A549 (cell line): ENCODE measurements around the gene KRT15. TPM values are rescaled to one million over a fixed set of nuclear protein-coding genes. Genes with fewer than 3 reads are reported as not detected.

ENCODE experiments used
- ATAC-seq, 2 experiments: fragments of 200-7000 bp in 1 of 2; fragments of >200 bp in 1 of 2; cut with Nextera tagmentation in 1 of 2; cut with Tn5 transposase in 1 of 2; 3 replicates each; pipeline versions ENCODE4 v1.8.0 to v1.9.1; 2018 to 2020; ENCODE audit warnings: mild to moderate bottlenecking in 1 of 2, moderate library complexity in 1 of 2
- CTCF ChIA-PET: fragments of 300-600 bp; sonication (Branson Sonifier 250); formaldehyde crosslinking; extraction: SDS; loops from one replicate; lab custom pipeline; 2021; ENCODE audit warnings: antibody characterized with exemption, inconsistent platforms; lab: Yijun Ruan, JAX
- POLR2A ChIA-PET: fragments of 350-600 bp; formaldehyde crosslinking; extraction: SDS; loops from one replicate; lab custom pipeline; 2021; ENCODE audit warnings: antibody characterized with exemption, inconsistent platforms; lab: Yijun Ruan, JAX
- DNase-seq, 2 experiments: peaks; one replicate each; pipeline versions ENCODE4 v3.0.0 to v3.0.0-alpha.2; 2011 to 2016; ENCODE audit warnings: low read depth in 1 of 2, low spot score in 1 of 2
- FAIRE-seq: peaks from 2 replicates; lab custom pipeline; 2011; peaks lifted over from hg19 to GRCh38; lab: Jason Lieb, UNC
- H3K27ac ChIP-seq, 2 experiments: fragments of >200 bp; sonication (Bioruptor Twin); formaldehyde crosslinking; 3 replicates each; pipeline ENCODE4 v1.5.1; 2016 to 2017
- H3K4me1 ChIP-seq: fragments of >200 bp; sonication (Bioruptor Twin); formaldehyde crosslinking; 3 replicates; pipeline ENCODE4 v1.6.1; 2016
- H3K4me2 ChIP-seq: fragments of >200 bp; sonication (Bioruptor Twin); formaldehyde crosslinking; 3 replicates; pipeline ENCODE4 v1.6.1; 2016
- H3K4me3 ChIP-seq: fragments of >200 bp; sonication (Bioruptor Twin); formaldehyde crosslinking; 3 replicates; pipeline ENCODE4 v1.5.1; 2016
- H3K9me3 ChIP-seq: fragments of >200 bp; sonication (Bioruptor Twin); formaldehyde crosslinking; 3 replicates; pipeline ENCODE4 v1.6.1; 2016
- CHD4 ChIP-seq: fragments of 200-600 bp; sonication (generic); IDR thresholded peaks from 2 replicates; pipeline ENCODE4 v1.6.1; 2016; ENCODE audit warnings: antibody characterized with exemption, mild to moderate bottlenecking, borderline replicate concordance
- FOXS1 ChIP-seq: fragments of 250-450 bp; sonication (Bioruptor Pico); IDR thresholded peaks from 2 replicates; pipeline ENCODE4 v1.5.0; 2020; ENCODE audit warnings: mild to moderate bottlenecking, moderate library complexity
- HEYL ChIP-seq: fragments of 250-450 bp; sonication (Bioruptor Pico); IDR thresholded peaks from 2 replicates; pipeline ENCODE4 v1.8.0; 2021; ENCODE audit warnings: mild to moderate bottlenecking, moderate library complexity
- HOXB13 ChIP-seq: fragments of 250-450 bp; sonication (Bioruptor Pico); IDR thresholded peaks from 2 replicates; pipeline ENCODE4 v1.5.0; 2020; ENCODE audit warnings: low read depth, mild to moderate bottlenecking, moderate library complexity
- HOXB5 ChIP-seq: fragments of 250-450 bp; sonication (Bioruptor Pico); IDR thresholded peaks from 2 replicates; pipeline ENCODE4 v1.5.0; 2020; ENCODE audit warnings: mild to moderate bottlenecking, moderate library complexity
- JUNB ChIP-seq: fragments of >200 bp; sonication (Bioruptor Twin); formaldehyde crosslinking; IDR thresholded peaks from 2 replicates; pipeline ENCODE4 v1.6.1; 2016
- PHF8 ChIP-seq: fragments of 200-600 bp; sonication (generic); IDR thresholded peaks from 2 replicates; pipeline ENCODE4 v1.6.1; 2016; ENCODE audit warnings: low read depth, mild to moderate bottlenecking, antibody characterized with exemption, moderate library complexity, borderline replicate concordance
- POLR2A ChIP-seq: IDR thresholded peaks from 2 replicates; pipeline ENCODE4 v1.6.1; 2012; ENCODE audit warnings: mild to moderate bottlenecking, low read length
- RAD21 ChIP-seq, 2 experiments: fragments of >200 bp in 1 of 2; sonication (Bioruptor Twin) in 1 of 2; formaldehyde crosslinking in 1 of 2; IDR thresholded peaks in 1 of 2; conservative IDR thresholded peaks in 1 of 2; 2 replicates in 1 of 2; 3 replicates in 1 of 2; pipeline ENCODE4 v1.6.1; 2012 to 2018; ENCODE audit warnings: inconsistent platforms in 1 of 2
- RARB ChIP-seq: fragments of 250-450 bp; sonication (Bioruptor Pico); IDR thresholded peaks from 2 replicates; pipeline ENCODE4 v1.8.0; 2021; ENCODE audit warnings: mild to moderate bottlenecking, moderate library complexity
- RNF2 ChIP-seq: fragments of 200-600 bp; sonication (generic); IDR thresholded peaks from 2 replicates; pipeline ENCODE4 v1.6.1; 2016; ENCODE audit warnings: low read depth, mild to moderate bottlenecking, antibody characterized with exemption, moderate library complexity, borderline replicate concordance
- SMC3 ChIP-seq: fragments of >200 bp; sonication (Bioruptor Twin); formaldehyde crosslinking; IDR thresholded peaks from 3 replicates; pipeline ENCODE4 v1.6.1; 2018; ENCODE audit warnings: inconsistent platforms
- TFCP2L1 ChIP-seq: fragments of 250-450 bp; sonication (Bioruptor Pico); IDR thresholded peaks from 2 replicates; pipeline ENCODE4 v1.5.0; 2021; ENCODE audit warnings: mild to moderate bottlenecking
- TP53 ChIP-seq: fragments of 250-450 bp; sonication (Bioruptor Pico); IDR thresholded peaks from 2 replicates; pipeline ENCODE4 v1.5.0; 2021; ENCODE audit warnings: mild to moderate bottlenecking, moderate library complexity
- ZFP36 ChIP-seq: fragments of 450-650 bp; IDR thresholded peaks from 2 replicates; pipeline ENCODE4 v1.6.1; 2014; ENCODE audit warnings: borderline replicate concordance; ENCODE audit not compliant: partially characterized antibody
- ZNF302 ChIP-seq: fragments of 250-450 bp; sonication (Bioruptor Pico); IDR thresholded peaks from 2 replicates; pipeline ENCODE4 v1.9.0; 2021; ENCODE audit warnings: inconsistent platforms, mild to moderate bottlenecking, moderate library complexity
- WGBS: methylation state at CpG from one replicate; pipeline ENCODE4 v1.1.6; 2017; ENCODE audit errors: missing lambda C conversion rate; 5-methylcytosine and 5-hydroxymethylcytosine counted together
- polyA plus RNA-seq, 4 experiments: library from polyadenylated mRNA; depleted of rRNA in 3 of 4; stranded (reverse); fragments of >200 nt; fragmentation: RNase III in 1 of 4; extraction: RNeasy Plus Mini Kit Qiagen cat#74134 plus additional on column Dnase treatment in 1 of 4; gene quantifications; 2 replicates in 3 of 4; 3 replicates in 1 of 4; pipeline ENCODE4 v1.2.3, GENCODE V29; 2011 to 2017
- TF ChIP-seq, protein P1 (sequence below): fragments of >200 bp; sonication (Bioruptor Twin); formaldehyde crosslinking; IDR thresholded peaks from 3 replicates; pipeline ENCODE4 v1.6.1; 2016
- TF ChIP-seq, protein P2 (sequence below): fragments of 150-350 bp; IDR thresholded peaks from 2 replicates; pipeline ENCODE4 v1.6.1; 2014; ENCODE audit warnings: low read depth, mild to moderate bottlenecking, low read length
- TF ChIP-seq, protein P3 (sequence below): fragments of 450-650 bp; IDR thresholded peaks from 2 replicates; pipeline ENCODE4 v1.6.1; 2014; ENCODE audit warnings: antibody characterized with exemption

KRT15 gene
- polyA plus RNA-seq, 2 of the 4 experiments (the other 2 are of a cell fraction): 0.62 to 2.1 TPM

DNA sequence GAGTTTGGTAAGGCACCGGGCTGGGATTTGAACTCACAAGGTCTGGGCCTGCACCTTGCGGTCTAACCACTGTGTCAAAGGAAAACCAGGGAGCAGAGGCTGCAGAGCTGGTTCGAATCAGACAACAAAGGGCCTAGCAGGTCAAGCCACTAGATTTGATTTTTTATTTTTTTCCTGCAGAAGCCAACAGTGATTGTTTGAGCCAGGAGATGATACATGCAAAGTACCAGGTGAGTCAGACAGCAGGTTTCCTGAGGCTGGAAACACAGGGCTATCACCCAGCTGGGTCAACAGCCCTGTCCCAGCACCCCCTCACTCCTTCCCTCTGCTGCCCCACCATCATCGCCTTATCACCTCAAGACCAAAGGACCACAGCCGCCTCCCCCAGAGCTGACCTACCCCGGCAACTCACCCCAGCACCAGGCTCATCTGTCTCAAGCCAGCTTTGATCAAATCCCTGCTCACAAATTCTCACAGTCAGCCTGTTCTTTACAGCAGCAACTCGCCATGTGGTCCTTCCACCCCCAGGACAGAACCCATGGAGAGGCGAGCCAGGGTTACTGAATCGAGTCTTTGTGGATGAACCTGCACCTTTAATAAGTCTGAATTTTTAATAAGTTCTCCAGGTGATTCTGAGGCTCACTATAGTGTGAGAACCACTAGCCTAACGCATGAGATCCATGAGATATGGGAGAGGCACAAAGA is 22.4 kb upstream of the KRT15 start:
- POLR2A ChIA-PET: interaction anchor here (1.4 kb wide), 1 partner anchor 722 kb away, joined by 3 read pairs; no protein-coding TSS in a partner anchor
- CTCF ChIA-PET: interaction anchor here (0.9 to 8.1 kb wide), 13 partner anchors 9 to 738 kb away, joined by 3 to 141 read pairs (median 5); no protein-coding TSS in a partner anchor
- Histone ChIP-seq H3K4me1 (peaks cover 27% of the 10 kb centered on the region), H3K4me2 (no peak overlapping the region), H3K9me3 (no peaks in the 10 kb centered on the region), H3K27ac (peak overlapping the region in 1 of 2 experiments; percentile 63; a peak in 2 of 6 replicates), H3K4me3 (no peak overlapping the region)
- ATAC-seq (no peak), DNase-seq (no peak), FAIRE-seq (no peak)
- TF ChIP-seq HEYL (CRISPR knock-in tag) (no peak), RARB (CRISPR knock-in tag) (no peak), ZFP36 (no peak), SMC3 (no peak), POLR2A (no peak), HOXB13 (CRISPR knock-in tag) (no peak), TFCP2L1 (CRISPR knock-in tag) (no peak), HOXB5 (CRISPR knock-in tag) (no peak), ZNF302 (CRISPR knock-in tag) (no peak), RAD21 (conservative IDR thresholded peaks at IDR 0.05 in 1 of 2, IDR thresholded peaks at IDR 0.05 in 1 of 2) (no peak), PHF8 (no peak)
- TF ChIP-seq, protein P1, sequence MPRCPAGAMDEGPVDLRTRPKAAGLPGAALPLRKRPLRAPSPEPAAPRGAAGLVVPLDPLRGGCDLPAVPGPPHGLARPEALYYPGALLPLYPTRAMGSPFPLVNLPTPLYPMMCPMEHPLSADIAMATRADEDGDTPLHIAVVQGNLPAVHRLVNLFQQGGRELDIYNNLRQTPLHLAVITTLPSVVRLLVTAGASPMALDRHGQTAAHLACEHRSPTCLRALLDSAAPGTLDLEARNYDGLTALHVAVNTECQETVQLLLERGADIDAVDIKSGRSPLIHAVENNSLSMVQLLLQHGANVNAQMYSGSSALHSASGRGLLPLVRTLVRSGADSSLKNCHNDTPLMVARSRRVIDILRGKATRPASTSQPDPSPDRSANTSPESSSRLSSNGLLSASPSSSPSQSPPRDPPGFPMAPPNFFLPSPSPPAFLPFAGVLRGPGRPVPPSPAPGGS: no peak
- 83% methylated on average over 10 of the region's 10 CpGs for WGBS

DNA sequence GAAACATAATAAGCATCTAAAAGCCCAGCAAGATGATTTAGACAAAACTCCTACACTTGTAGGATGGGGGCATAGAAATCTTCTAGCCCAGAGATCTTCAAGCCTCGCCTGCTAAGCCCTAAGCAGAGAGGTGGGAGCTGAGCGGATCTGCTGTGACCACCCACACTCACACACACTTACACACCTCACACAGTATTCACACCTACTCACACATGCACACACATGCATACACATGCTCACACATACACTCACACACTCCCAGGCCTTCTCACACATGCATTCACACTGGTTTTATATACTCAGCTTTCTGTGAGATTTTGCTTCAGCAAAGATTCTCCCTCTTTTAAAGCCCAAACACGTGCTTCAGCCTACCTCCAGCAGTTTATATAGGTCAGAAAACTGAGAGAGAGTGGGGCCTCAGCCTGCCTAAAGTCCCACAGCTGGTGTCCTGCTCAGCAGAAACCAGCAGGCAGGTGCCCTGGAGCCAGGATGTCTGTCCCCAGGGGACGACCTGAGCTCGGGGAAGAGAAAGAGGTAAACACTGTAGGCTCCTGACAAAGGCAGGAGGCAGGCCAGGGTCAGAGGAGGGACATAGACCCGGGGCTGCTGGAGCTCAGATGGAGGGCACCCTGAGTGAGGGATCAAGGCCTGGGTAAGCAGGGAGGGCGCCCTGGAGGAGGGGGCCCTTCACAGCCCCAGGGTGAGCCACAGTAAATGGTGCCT is 21.4 kb upstream of the KRT15 start:
- Histone ChIP-seq H3K4me1 (peaks cover 27% of the 10 kb centered on the region), H3K9me3 (no peaks in the 10 kb centered on the region), H3K4me3 (no peak overlapping the region), H3K27ac (peak overlapping the region in 1 of 2 experiments; percentile 63; a peak in 2 of 6 replicates), H3K4me2 (no peak overlapping the region)
- ATAC-seq (no peak), FAIRE-seq (no peak), DNase-seq (no peak)
- CTCF ChIA-PET: interaction anchor here (0.6 to 8.1 kb wide), 13 partner anchors 9 to 631 kb away, joined by 3 to 141 read pairs (median 5); no protein-coding TSS in a partner anchor
- 61% methylated on average over 7 of the region's 7 CpGs for WGBS
- POLR2A ChIA-PET: interaction anchor here (1.4 kb wide), 1 partner anchor 721 kb away, joined by 3 read pairs; no protein-coding TSS in a partner anchor
- TF ChIP-seq JUNB (no peak), ZFP36 (peak; percentile 48)

DNA sequence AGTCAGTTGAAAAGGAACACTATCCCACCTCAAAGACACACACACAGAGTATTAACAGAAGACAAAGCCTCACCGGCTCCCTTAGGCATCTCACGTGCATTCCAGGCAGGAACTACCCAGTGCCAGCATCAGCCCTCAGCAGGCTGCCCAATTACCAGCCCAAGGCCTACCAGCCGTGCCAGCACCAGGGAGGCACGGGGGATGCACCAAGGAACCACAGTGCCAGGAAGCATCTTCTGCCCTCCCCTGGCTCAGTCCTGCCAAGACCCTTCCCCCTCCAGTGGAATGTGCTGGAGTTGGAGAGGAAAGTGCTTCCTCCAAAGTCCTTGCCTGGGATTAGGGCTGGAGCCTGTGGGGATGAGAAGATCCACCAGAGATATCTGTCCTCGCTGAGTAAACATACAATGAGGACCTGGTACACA is 20.4 kb upstream of the KRT15 start:
- no peaks in the 10 kb centered on the region for H3K9me3 ChIP-seq
- 82% methylated on average over 5 of the region's 5 CpGs for WGBS
- FAIRE-seq: no peak
- CTCF ChIA-PET: interaction anchor here (8.1 kb wide), 1 partner anchor 11 kb away, joined by 141 read pairs; no protein-coding TSS in a partner anchor
- ATAC-seq: peak in 1 of 2 experiments; percentile 30; a peak in 3 of 6 replicates
- no peak overlapping the region for H3K4me2 ChIP-seq
- TF ChIP-seq TFCP2L1 (CRISPR knock-in tag) (no peak), JUNB (no peak), TP53 (CRISPR knock-in tag) (no peak), RNF2 (no peak), FOXS1 (CRISPR knock-in tag) (no peak), HOXB5 (CRISPR knock-in tag) (no peak), CHD4 (no peak)
- TF ChIP-seq, protein P2, sequence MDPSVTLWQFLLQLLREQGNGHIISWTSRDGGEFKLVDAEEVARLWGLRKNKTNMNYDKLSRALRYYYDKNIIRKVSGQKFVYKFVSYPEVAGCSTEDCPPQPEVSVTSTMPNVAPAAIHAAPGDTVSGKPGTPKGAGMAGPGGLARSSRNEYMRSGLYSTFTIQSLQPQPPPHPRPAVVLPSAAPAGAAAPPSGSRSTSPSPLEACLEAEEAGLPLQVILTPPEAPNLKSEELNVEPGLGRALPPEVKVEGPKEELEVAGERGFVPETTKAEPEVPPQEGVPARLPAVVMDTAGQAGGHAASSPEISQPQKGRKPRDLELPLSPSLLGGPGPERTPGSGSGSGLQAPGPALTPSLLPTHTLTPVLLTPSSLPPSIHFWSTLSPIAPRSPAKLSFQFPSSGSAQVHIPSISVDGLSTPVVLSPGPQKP: no peak
- TF ChIP-seq, protein P3, sequence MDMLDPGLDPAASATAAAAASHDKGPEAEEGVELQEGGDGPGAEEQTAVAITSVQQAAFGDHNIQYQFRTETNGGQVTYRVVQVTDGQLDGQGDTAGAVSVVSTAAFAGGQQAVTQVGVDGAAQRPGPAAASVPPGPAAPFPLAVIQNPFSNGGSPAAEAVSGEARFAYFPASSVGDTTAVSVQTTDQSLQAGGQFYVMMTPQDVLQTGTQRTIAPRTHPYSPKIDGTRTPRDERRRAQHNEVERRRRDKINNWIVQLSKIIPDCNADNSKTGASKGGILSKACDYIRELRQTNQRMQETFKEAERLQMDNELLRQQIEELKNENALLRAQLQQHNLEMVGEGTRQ: no peak
- POLR2A ChIA-PET: no interaction called here
- peaks cover 16% of the 10 kb centered on the region; the same call in 2 of the 3 replicates for H3K4me1 ChIP-seq
- no peak overlapping the region for H3K4me3 ChIP-seq
- H3K27ac ChIP-seq: peak overlapping the region in 1 of 2 experiments; percentile 40; a peak in 3 of 6 replicates
- DNase-seq: no peak
